Skeletal muscle tissue (tissue), 4 donors: ENCODE measurements around the gene VPS51. TPM values are rescaled to one million over a fixed set of nuclear protein-coding genes. Genes with fewer than 3 reads are reported as not detected.

Experiments
- H3K27ac ChIP-seq: one replicate; pipeline ENCODE4 v1.7.0; 2013; ENCODE audit warnings: mild to moderate bottlenecking, low read depth, low read length, inconsistent platforms
- H3K27me3 ChIP-seq, 3 donors: one replicate each; pipeline ENCODE4 v1.7.0; 2013; ENCODE audit warnings: low read length in 3 of 3; ENCODE audit not compliant: control insufficient read depth in 3 of 3, insufficient read depth in 3 of 3
- H3K36me3 ChIP-seq, 3 donors: one replicate each; pipeline ENCODE4 v1.7.0; 2013; ENCODE audit warnings: low read length in 3 of 3; ENCODE audit not compliant: control insufficient read depth in 3 of 3, insufficient read depth in 3 of 3
- H3K4me1 ChIP-seq, 3 donors: one replicate each; pipeline ENCODE4 v1.7.0; 2013; ENCODE audit warnings: low read length in 3 of 3, mild to moderate bottlenecking in 3 of 3; ENCODE audit not compliant: control insufficient read depth in 3 of 3, insufficient read depth in 3 of 3
- H3K4me3 ChIP-seq, 3 donors: one replicate each; pipeline ENCODE4 v1.7.0; 2013; ENCODE audit warnings: low read length in 3 of 3
- H3K9ac ChIP-seq, 3 donors: one replicate each; pipeline ENCODE4 v1.7.0; 2013; ENCODE audit warnings: low read length in 3 of 3, mild to moderate bottlenecking in 3 of 3, moderate library complexity in 2 of 3, low read depth in 1 of 3
- H3K9me3 ChIP-seq, 3 donors: one replicate each; pipeline ENCODE4 v1.7.0; 2013; ENCODE audit warnings: low read length in 3 of 3; ENCODE audit not compliant: control insufficient read depth in 3 of 3
- total RNA-seq: library from RNA; depleted of rRNA; stranded (reverse); fragments of >200 nt; gene quantifications from one replicate; pipeline ENCODE4 v1.2.3, GENCODE V29; 2014
- donor health status: Osteomylitis.

Gene VPS51
- total RNA-seq, 1 donor from 2014 or later = 166 TPM

DNA sequence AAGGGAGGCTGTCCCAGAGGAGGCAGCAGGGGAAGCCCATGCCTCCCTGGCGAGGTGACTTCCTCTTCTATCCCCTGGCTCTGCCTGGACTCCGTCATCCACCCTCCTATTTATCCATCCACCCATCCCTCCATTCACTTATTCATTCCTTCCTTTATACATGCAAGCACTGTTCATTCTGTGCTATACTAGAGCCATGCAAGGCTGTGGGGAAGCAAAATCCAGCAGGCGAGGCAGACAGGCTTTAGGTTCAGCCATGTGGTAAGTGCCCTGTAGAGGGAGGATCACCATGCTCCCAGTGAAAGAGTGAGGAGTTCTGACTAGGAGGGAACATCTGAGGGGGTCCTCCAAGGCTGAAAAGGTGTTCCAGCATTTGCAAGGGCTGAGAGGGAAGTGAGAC, 36.5 kb upstream of the VPS51 start:
- Histone ChIP-seq H3K27me3 (no peaks in the 10 kb centered on the region), H3K36me3 (no peaks in the 10 kb centered on the region), H3K4me1 (no peaks in the 10 kb centered on the region), H3K9me3 (no peaks in the 10 kb centered on the region), H3K4me3 (no peak overlapping the region), H3K9ac (no peak overlapping the region), H3K27ac (no peak overlapping the region)

DNA sequence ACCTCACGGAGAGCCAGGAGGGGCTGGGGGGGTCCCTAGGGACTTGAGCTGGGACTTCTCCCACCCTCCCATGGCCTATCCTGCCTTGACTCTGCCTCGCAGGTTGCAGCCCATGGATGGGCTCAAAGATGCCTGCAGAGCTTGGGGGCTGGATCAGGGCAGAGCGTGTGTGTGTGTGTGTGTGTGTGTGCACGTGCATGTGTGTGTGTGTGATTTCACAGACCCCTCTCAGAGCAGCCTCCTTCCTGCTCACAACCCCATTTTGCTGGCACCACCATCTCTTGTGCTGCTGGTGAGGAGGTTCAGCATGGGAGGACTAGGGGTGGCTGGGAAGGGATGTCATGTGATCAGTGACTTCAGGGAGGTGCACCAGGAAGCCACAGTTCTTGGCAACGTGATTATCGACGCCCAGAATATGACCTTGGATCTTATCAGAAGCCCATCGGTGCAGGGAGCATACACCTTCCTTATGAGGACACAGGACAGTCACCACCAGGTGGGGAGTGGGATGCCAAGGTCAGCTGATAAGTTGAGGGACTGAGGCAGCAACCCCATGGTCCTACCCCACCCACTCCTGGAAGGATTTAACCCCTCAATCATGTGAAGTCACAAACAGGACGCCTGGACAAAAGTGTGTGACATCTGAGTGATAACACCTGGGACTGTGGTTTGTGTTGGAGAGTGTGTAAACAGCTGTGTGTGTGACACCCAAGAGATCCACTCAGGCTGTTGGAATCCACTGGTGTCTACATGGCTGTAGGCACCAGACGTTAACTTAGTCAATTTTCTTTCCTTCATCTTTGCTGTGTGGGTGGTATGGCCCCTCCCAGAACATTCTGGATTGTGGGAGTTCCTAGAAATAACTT, 35.8 kb upstream of the VPS51 start:
- H3K4me3 ChIP-seq = no peak overlapping the region

DNA sequence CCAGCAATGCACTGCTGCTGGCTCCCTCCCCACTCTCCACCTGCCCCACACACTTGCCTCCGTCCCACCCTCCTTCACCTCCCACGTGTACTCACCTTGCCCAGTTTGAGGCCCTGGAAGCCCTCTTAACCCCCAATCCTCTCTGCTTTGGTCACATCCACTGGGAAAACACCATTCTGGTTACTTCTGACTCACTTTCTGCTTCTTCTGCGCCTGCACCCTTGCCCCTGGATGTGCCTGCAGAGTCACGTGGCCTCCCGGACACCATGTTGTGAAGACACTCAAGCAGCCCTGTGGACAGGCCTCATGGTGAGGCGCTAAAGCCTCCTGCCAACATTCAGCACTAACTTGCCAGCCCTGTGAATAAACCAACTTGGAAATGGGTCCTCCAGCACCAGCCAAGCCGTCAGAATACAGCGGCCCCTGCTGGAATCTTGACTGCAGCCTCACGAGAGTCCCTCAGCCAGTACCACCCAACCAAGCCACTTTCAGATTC, 35.1 kb upstream of the VPS51 start:
- Histone ChIP-seq H3K9me3 (no peaks in the 10 kb centered on the region), H3K27ac (no peak overlapping the region), H3K4me1 (no peaks in the 10 kb centered on the region), H3K4me3 (no peak overlapping the region), H3K27me3 (no peaks in the 10 kb centered on the region), H3K9ac (no peak overlapping the region), H3K36me3 (no peaks in the 10 kb centered on the region)

More for the DNA sequence above, 35.8 kb upstream of the VPS51 start:
- H3K27me3 ChIP-seq = no peaks in the 10 kb centered on the region
- no peak overlapping the region for H3K9ac ChIP-seq
- H3K36me3 ChIP-seq = no peaks in the 10 kb centered on the region
- H3K27ac ChIP-seq = no peak overlapping the region
- H3K9me3 ChIP-seq = no peaks in the 10 kb centered on the region
- no peaks in the 10 kb centered on the region for H3K4me1 ChIP-seq

DNA sequence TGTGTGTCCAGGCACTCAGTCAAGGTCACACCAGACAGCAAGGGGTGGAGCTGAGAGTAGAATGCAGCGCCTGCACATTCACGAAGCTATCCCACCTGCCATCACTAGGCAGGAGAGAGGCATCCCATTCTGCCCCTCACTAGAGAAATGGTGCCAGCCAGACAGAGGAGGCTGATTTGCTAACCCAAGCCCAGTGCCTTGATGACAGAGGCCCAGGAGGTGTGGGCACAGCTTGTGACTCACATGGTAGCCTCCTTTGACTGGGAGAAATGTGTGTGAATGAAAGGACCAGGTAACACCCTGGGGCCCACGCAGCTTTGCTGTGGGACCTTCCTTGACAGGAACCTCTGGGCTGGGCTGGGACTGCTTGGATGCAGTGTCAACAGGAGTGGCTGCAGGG, 32.5 kb upstream of the VPS51 start:
- H3K4me3 ChIP-seq = no peak overlapping the region
- no peak overlapping the region for H3K9ac ChIP-seq
- no peak overlapping the region for H3K27ac ChIP-seq
- H3K27me3 ChIP-seq = no peaks in the 10 kb centered on the region
- no peaks in the 10 kb centered on the region for H3K9me3 ChIP-seq
- no peaks in the 10 kb centered on the region for H3K4me1 ChIP-seq
- no peaks in the 10 kb centered on the region for H3K36me3 ChIP-seq

DNA sequence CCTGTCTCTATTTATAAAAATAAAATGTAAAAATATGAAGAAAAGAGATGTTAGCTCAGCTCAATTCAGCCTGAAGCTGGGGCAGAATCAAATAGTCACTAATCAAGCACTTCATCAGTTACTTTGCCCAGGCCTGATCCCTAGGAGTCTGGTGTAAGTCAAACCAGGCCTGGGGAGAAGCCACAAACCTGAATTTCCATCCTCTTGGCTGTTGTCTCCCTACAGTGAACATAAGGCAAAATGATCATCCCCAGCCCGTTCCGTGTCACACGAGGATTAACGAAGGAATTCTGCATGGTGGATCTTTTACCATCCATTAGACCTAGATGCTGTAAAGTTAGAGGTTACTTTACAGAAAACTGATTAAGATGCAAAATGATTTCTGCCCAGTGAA, 31.2 kb upstream of the VPS51 start:
- no peak overlapping the region for H3K27ac ChIP-seq
- no peaks in the 10 kb centered on the region for H3K4me1 ChIP-seq
- H3K9me3 ChIP-seq = no peaks in the 10 kb centered on the region
- H3K36me3 ChIP-seq = no peaks in the 10 kb centered on the region
- no peaks in the 10 kb centered on the region for H3K27me3 ChIP-seq
- H3K4me3 ChIP-seq = no peak overlapping the region
- no peak overlapping the region for H3K9ac ChIP-seq

DNA sequence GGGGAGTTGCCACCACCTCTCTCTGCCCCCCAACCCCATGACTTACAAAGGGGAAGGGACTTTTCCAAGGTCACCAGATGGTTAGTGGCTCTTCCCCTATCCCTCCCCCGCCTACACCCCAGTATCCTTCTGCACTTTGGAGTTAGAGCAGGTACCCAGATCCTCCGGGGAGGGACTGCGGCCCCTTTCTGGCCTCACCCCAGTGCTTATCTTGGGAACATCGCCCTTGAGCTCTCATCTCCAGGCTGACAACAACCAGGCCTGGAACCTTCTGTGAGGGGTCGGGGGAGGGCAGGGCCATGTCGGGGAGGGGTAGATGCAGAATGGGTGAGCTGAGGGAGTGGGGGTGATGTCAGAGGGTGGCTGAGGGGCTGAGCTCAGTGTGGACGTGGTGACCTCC, 30.2 kb upstream of the VPS51 start:
- H3K36me3 ChIP-seq = no peaks in the 10 kb centered on the region
- H3K9me3 ChIP-seq = no peaks in the 10 kb centered on the region
- H3K4me3 ChIP-seq = no peak overlapping the region
- no peaks in the 10 kb centered on the region for H3K4me1 ChIP-seq
- no peaks in the 10 kb centered on the region for H3K27me3 ChIP-seq
- no peak overlapping the region for H3K9ac ChIP-seq
- H3K27ac ChIP-seq = no peak overlapping the region

DNA sequence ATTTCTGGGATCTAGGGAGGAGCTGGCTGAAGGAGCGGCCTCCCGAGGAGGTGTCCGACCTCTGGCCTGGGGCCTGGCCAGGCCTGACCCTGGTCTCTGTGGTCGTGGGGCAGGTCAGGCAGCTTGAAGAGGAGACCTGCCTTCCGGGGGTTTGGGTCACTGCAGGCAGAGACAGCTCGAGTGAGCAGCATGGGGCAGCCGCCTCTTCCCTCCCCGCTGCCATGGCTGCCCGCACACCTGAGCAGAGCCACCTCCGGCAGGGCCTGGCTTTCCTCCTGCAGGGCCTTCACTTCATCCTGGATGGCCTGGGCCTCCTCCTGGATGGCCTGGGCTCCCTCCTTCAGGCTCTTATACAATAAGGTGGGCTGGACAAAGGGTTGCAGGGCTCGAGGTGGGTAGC, 29.7 kb upstream of the VPS51 start:
- Histone ChIP-seq H3K4me3 (no peak overlapping the region), H3K9me3 (no peaks in the 10 kb centered on the region), H3K4me1 (no peaks in the 10 kb centered on the region), H3K36me3 (no peaks in the 10 kb centered on the region), H3K9ac (no peak overlapping the region), H3K27ac (no peak overlapping the region), H3K27me3 (no peaks in the 10 kb centered on the region)

DNA sequence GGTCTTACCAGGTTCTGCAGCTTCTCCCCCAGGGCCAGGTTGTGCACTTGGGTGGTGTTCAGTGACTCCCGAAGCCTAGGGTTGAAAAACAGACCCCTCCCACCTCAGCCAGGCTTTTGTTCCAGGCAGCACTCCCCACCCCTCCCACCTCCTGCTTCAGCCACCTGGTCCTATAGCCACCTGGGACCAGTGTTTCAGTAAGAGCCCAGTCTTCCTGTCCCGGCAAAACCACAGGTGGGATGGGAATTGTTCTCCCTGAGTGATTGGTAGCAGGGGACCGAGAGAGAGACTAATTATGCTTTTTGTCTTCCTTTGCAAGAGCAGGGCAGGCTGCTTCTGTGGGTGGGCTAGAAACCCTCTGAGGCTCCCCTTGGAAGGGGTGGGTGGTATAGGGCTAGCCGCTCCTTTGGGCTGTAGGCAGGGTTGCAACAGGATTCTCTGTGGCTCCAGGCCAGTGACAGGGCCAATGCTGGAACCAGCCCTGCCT, 29.2 kb upstream of the VPS51 start:
- Histone ChIP-seq H3K36me3 (no peaks in the 10 kb centered on the region), H3K9ac (no peak overlapping the region), H3K27ac (no peak overlapping the region), H3K4me1 (no peaks in the 10 kb centered on the region), H3K4me3 (no peak overlapping the region), H3K27me3 (no peaks in the 10 kb centered on the region), H3K9me3 (no peaks in the 10 kb centered on the region)

DNA sequence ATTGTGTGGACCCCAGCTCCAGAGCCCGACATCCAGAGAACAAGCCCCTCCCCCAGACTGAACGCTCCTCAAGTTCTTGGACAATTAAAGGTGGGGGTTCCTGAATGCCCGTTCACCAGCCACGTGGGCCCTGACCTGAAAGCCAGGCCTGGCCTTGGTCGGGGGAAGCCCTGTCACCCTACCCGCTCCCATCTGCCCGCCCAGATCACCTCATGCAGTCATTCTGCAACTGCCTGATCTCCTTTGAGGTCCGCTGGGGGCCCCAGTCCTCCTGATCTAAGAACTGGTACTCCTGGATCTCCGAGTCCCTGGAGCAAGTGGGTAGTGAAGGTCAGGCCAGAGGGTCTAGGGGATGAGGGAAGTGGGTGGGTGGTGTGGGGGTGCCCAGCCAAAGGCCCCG, 28.6 kb upstream of the VPS51 start:
- Histone ChIP-seq H3K4me1 (no peaks in the 10 kb centered on the region), H3K4me3 (no peak overlapping the region), H3K9me3 (no peaks in the 10 kb centered on the region), H3K9ac (no peak overlapping the region), H3K27ac (no peak overlapping the region), H3K36me3 (no peaks in the 10 kb centered on the region), H3K27me3 (no peaks in the 10 kb centered on the region)

DNA sequence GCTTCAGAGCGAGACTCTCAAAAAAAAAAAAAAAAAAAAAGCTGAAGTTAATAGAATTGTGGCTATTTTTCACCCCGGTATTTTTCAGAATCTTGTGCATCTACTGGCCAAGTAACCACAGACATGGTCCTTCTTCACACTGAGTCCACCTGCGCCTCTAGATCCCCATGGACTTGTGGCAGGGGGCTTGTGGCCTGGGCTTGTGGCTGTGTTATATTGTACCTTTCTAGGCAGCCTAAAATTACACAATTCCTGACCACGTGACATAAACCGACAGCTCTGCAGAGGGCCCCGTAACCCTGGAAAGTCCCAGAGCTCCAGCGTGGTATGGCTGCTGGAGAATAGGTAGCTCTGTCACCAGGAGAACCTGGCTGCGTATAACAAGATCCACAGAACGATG, 26.8 kb upstream of the VPS51 start:
- Histone ChIP-seq H3K4me1 (no peaks in the 10 kb centered on the region), H3K9me3 (no peaks in the 10 kb centered on the region), H3K4me3 (no peak overlapping the region), H3K27ac (no peak overlapping the region), H3K27me3 (no peaks in the 10 kb centered on the region), H3K36me3 (no peaks in the 10 kb centered on the region), H3K9ac (no peak overlapping the region)
